Keratinocyte (primary cell): Measurements from ENCODE around the gene PIK3CD. TPM values are rescaled to one million over a fixed set of nuclear protein-coding genes. Genes with fewer than 3 reads are reported as not detected.

Source experiments
- DNase-seq: peaks from one replicate; pipeline ENCODE4 v3.0.0-alpha.2; 2011; ENCODE audit warnings: low read depth, missing footprints, low spot score
- FAIRE-seq: peaks from 2 replicates; lab custom pipeline; 2011; peaks lifted over from hg19 to GRCh38; lab: Jason Lieb, UNC
- H2AFZ ChIP-seq: 2 replicates; pipeline ENCODE4 v1.6.0; 2012; ENCODE audit warnings: low read length, control low read depth, inconsistent platforms; ENCODE audit not compliant: control insufficient read depth
- H3K27ac ChIP-seq: 2 replicates; pipeline ENCODE4 v1.5.1; 2011; ENCODE audit warnings: low read length; ENCODE audit not compliant: control insufficient read depth, insufficient read depth
- H3K27me3 ChIP-seq: 3 replicates; pipeline ENCODE4 v1.6.0; 2011; ENCODE audit warnings: low read length; ENCODE audit not compliant: control insufficient read depth, insufficient read depth; ENCODE audit errors: extremely low read depth
- H3K36me3 ChIP-seq, 2 experiments: 2 replicates in 1 of 2; 3 replicates in 1 of 2; pipeline ENCODE4 v1.5.1; 2011; ENCODE audit warnings: low read length in 2 of 2, mild to moderate bottlenecking in 1 of 2; ENCODE audit not compliant: control insufficient read depth in 2 of 2, insufficient read depth in 2 of 2; ENCODE audit errors: extremely low read depth in 1 of 2
- H3K4me1 ChIP-seq: 3 replicates; pipeline ENCODE4 v1.5.1; 2011; ENCODE audit warnings: low read length; ENCODE audit not compliant: control insufficient read depth, insufficient read depth; ENCODE audit errors: extremely low read depth
- H3K4me2 ChIP-seq: 3 replicates; pipeline ENCODE4 v1.6.0; 2011; ENCODE audit warnings: low read depth, low read length; ENCODE audit not compliant: control insufficient read depth, insufficient read depth; ENCODE audit errors: extremely low read depth
- H3K4me3 ChIP-seq, 3 experiments: fragments of 200-600 bp in 1 of 3; sonication (generic) in 1 of 3; 2 replicates in 2 of 3; 3 replicates in 1 of 3; pipeline ENCODE4 v1.5.1; 2011 to 2016; ENCODE audit warnings: low read length in 3 of 3, mild to moderate bottlenecking in 3 of 3, control low read depth in 2 of 3, inconsistent platforms in 1 of 3, low read depth in 1 of 3, mixed read lengths in 1 of 3, mixed run types in 1 of 3, moderate library complexity in 1 of 3; ENCODE audit not compliant: control insufficient read depth in 2 of 3, insufficient read depth in 2 of 3; ENCODE audit errors: extremely low read depth in 1 of 3
- H3K79me2 ChIP-seq: 2 replicates; pipeline ENCODE4 v1.6.0; 2012; ENCODE audit warnings: low read length; ENCODE audit not compliant: control insufficient read depth, insufficient read depth
- H3K9ac ChIP-seq: 3 replicates; pipeline ENCODE4 v1.6.0; 2011; ENCODE audit warnings: low read length; ENCODE audit not compliant: control insufficient read depth, insufficient read depth; ENCODE audit errors: extremely low read depth
- H3K9me1 ChIP-seq: 3 replicates; pipeline ENCODE4 v1.6.0; 2011; ENCODE audit warnings: low read length; ENCODE audit not compliant: control insufficient read depth, insufficient read depth; ENCODE audit errors: extremely low read depth
- H3K9me3 ChIP-seq: 2 replicates; pipeline ENCODE4 v1.5.1; 2012; ENCODE audit warnings: low read depth, low read length; ENCODE audit not compliant: control insufficient read depth
- H4K20me1 ChIP-seq: 3 replicates; pipeline ENCODE4 v1.6.0; 2011; ENCODE audit warnings: low read length; ENCODE audit not compliant: control insufficient read depth, insufficient read depth; ENCODE audit errors: extremely low read depth
- CTCF ChIP-seq, 3 experiments: IDR thresholded peaks in 1 of 3; conservative IDR thresholded peaks in 1 of 3; optimal IDR thresholded peaks in 1 of 3; 2 replicates in 2 of 3; 3 replicates in 1 of 3; pipeline versions ENCODE3 to v1.5.1; 2011; ENCODE audit warnings: low read length in 3 of 3, mild to moderate bottlenecking in 3 of 3, moderate library complexity in 2 of 3, control low read depth in 1 of 3, inconsistent platforms in 1 of 3; ENCODE audit not compliant: insufficient read depth in 2 of 3; ENCODE audit errors: extremely low read depth in 1 of 3
- EZH2 ChIP-seq: IDR thresholded peaks from one replicate; pipeline ENCODE4 v1.6.1; 2012; ENCODE audit warnings: inconsistent platforms, mild to moderate bottlenecking, low read length, moderate library complexity
- dilution Hi-C: fragments of 300-500 bp; cut with MboI; formaldehyde crosslinking; loops from one replicate; pipeline ENCODE4 v1.7.0; 2020; ENCODE audit warnings: low sequenced_read_pairs; ENCODE audit not compliant: extremely low pct_ligation_motif_present
- polyA plus RNA-seq, 5 experiments: library from polyadenylated mRNA; depleted of rRNA in 3 of 5; stranded (reverse) in 3 of 5; stranded (forward) in 1 of 5; unstranded in 1 of 5; fragments of >200 nt; gene quantifications; 1 replicate in 1 of 5; 2 replicates in 3 of 5; 3 replicates in 1 of 5; pipeline versions ENCODE4 v1.2.1 to v1.2.3, GENCODE V29; 2011 to 2012; ENCODE audit warnings: missing spikeins in 2 of 5, low read depth in 1 of 5, low replicate concordance in 1 of 5

PIK3CD gene
- polyA plus RNA-seq, 1 donor (not counting 4 experiments of a cell fraction or from before 2014, with no cell fraction given): 7.8 TPM

GRCh38 chr1:9663257-9663656 is 11.7 kb downstream of the PIK3CD start:
- no peaks in the 10 kb centered on the region for H3K4me1 ChIP-seq
- no peak overlapping the region for H3K27ac ChIP-seq
- dilution Hi-C loops: no loop called here
- TF ChIP-seq CTCF (optimal IDR thresholded peaks at IDR 0.05 in 1 of 3, IDR thresholded peaks at IDR 0.05 in 1 of 3, conservative IDR thresholded peaks at IDR 0.05 in 1 of 3; ENCODE audit: extremely low read depth in 1 of 3, insufficient read depth in 2 of 3, low read length in 3 of 3) (no peak), EZH2 (no peak)
- no peaks in the 10 kb centered on the region for H3K27me3 ChIP-seq
- H3K9ac ChIP-seq: no peak overlapping the region
- no peak overlapping the region for H2AFZ ChIP-seq
- H3K79me2 ChIP-seq: no peaks in the 10 kb centered on the region
- DNase-seq: no peak
- no peaks in the 10 kb centered on the region for H3K9me1 ChIP-seq
- no peak for FAIRE-seq
- no peaks in the 10 kb centered on the region for H3K9me3 ChIP-seq
- no peaks in the 10 kb centered on the region for H3K36me3 ChIP-seq
- no peak overlapping the region for H3K4me3 ChIP-seq
- no peaks in the 10 kb centered on the region for H4K20me1 ChIP-seq
- no peak overlapping the region for H3K4me2 ChIP-seq

- Histone ChIP-seq H3K27me3 (no peaks in the 10 kb centered on the region), H3K4me1 (no peaks in the 10 kb centered on the region), H3K4me3 (no peak overlapping the region), H3K4me2 (no peak overlapping the region), H4K20me1 (no peaks in the 10 kb centered on the region), H2AFZ (no peak overlapping the region), H3K27ac (no peak overlapping the region), H3K9me3 (no peaks in the 10 kb centered on the region), H3K79me2 (no peaks in the 10 kb centered on the region), H3K9me1 (no peaks in the 10 kb centered on the region), H3K9ac (no peak overlapping the region), H3K36me3 (no peaks in the 10 kb centered on the region)
- no peak for TF ChIP-seq CTCF (optimal IDR thresholded peaks at IDR 0.05 in 1 of 3, IDR thresholded peaks at IDR 0.05 in 1 of 3, conservative IDR thresholded peaks at IDR 0.05 in 1 of 3; ENCODE audit: extremely low read depth in 1 of 3, insufficient read depth in 2 of 3, low read length in 3 of 3)
- dilution Hi-C loops: no loop called here
- FAIRE-seq (no peak), DNase-seq (no peak)
Observed at GRCh38 chr1:9665193-9665592, 13.7 kb downstream of the PIK3CD start.
